HG03064 (cell line): Measurements from ENCODE around the gene USP24.
"Not testable (repeated sequence)": the region's sequence is repeated elsewhere in the genome, so short reads cannot be mapped to it uniquely, and the experiment has no call there.

ENCODE experiments used
- ATAC-seq: cut with Tn5 transposase; IDR thresholded peaks from one replicate; pipeline ENCODE4 v1.9.1; 2021; ENCODE audit warnings: low read depth; ENCODE audit not compliant: unreplicated experiment

Gene USP24

GRCh38 chr1:55043011-55043410 lies 172.2 kb downstream of the USP24 start:
- ATAC-seq = no peak

DNA sequence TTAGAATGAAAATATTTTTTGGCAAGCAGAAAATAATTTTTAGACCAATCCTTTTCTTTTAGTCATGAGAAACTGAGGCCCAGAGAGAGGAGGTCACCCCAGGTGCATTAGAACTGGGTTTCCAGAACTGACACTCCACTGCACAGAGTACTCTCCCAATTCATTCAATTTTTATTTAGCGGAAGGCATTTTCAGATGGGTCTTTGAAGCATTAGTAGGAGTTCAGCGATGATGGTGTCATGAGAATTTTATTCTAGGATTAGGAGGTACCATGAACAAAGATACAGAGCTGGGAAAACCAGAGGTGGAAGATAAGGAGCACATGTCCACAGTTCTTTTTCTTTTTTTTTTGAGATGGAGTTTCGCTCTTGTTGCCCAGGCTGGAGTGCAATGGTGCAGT lies 173.6 kb downstream of the USP24 start:
- ATAC-seq = no peak

DNA sequence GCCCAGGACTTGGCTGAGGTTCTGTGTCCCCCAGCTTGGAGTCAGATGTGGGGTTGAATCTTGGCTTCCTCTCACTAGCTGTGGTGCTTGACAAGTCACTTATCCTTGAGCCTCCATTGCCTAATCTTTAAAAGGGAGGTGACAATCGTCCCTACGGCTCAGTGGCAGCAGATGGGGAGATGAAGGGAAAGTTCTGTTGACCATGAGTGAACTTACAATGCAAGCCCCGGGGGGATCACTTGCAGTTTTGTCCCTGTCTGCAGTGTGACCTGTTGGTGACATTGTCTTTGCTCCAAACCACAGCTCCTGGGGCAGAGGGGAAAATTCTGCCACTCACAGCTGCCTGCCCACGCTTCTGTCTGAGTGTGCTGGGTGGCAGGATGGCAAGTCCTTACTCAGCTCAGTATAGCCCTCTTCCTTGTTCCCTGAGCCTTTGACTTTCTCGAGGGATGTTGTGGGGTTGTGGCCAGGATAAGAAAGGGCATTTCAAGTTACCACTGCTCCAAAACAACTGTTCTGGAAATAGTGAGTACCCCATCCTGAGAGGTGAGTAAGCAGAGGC lies 174.2 kb downstream of the USP24 start:
- ATAC-seq = no peak

DNA sequence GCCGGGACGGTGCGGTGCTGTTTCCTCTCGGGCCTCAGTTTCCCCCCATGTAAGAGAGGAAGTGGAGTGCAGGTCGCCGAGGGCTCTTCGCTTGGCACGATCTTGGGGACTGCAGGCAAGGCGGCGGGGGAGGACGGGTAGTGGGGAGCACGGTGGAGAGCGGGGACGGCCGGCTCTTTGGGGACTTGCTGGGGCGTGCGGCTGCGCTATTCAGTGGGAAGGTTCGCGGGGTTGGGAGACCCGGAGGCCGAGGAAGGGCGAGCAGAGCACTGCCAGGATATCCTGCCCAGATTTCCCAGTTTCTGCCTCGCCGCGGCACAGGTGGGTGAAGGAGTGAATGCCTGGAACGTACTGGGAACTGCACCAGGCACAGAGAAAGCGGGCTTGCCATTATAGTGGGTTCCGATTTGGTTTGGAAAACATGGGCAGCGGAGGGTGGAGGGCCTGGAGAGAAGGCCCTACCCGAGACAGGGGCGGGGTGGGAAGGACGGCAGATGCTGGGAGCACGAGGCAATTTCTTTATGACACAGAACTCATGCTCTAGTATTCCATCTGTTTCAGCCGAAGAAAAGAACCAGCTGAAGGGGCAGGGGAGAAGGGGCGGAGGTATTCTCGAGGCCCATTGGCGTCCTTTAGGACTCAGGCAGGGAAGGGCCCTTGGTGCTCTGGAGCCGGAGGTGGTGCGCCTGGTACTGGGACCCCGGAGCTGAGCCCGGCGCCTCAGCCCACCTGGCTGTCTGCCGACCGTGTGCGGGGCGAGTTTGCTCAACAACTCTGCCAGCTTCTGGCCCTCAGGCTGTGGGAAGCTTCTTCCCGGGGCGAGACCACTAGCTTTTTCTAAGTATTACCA lies 174.9 kb downstream of the USP24 start:
- no peak for ATAC-seq

DNA sequence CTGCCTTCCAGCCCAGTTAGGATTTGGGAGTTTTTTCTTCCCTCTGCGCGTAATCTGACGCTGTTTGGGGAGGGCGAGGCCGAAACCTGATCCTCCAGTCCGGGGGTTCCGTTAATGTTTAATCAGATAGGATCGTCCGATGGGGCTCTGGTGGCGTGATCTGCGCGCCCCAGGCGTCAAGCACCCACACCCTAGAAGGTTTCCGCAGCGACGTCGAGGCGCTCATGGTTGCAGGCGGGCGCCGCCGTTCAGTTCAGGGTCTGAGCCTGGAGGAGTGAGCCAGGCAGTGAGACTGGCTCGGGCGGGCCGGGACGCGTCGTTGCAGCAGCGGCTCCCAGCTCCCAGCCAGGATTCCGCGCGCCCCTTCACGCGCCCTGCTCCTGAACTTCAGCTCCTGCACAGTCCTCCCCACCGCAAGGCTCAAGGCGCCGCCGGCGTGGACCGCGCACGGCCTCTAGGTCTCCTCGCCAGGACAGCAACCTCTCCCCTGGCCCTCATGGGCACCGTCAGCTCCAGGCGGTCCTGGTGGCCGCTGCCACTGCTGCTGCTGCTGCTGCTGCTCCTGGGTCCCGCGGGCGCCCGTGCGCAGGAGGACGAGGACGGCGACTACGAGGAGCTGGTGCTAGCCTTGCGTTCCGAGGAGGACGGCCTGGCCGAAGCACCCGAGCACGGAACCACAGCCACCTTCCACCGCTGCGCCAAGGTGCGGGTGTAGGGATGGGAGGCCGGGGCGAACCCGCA lies 175.7 kb downstream of the USP24 start, which contains the start of gene PCSK9:
PCSK9 (plus strand) TSS at position 207 of the 741 bp plus-strand sequence; CDS start at position 497, 290 bp downstream.
- no peak for ATAC-seq

GRCh38 chr1:55038974-55039341 lies 176.2 kb downstream of the USP24 start:
- ATAC-seq = no peak

DNA sequence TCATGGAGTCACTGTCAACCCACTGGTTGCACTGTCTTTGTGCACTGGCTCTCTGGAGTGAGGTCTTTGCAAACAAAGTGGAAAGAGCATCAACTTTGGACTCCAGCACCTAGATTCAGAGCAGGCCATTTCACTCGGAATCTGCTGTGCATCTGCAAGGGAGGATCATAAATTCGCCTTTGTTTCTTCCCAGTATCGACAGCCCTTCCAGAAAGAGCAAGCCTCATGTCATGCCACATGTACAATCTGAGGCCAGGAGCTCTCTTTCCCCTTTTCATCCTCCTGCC lies 176.7 kb downstream of the USP24 start:
- ATAC-seq = no peak

GRCh38 chr1:55037733-55038551 lies 177.2 kb downstream of the USP24 start:
- no peak for ATAC-seq

- no peak for ATAC-seq
Measured at GRCh38 chr1:55035904-55036303, 179.3 kb downstream of the USP24 start.

GRCh38 chr1:55034476-55035133 lies 180.6 kb downstream of the USP24 start:
- ATAC-seq = no peak

DNA sequence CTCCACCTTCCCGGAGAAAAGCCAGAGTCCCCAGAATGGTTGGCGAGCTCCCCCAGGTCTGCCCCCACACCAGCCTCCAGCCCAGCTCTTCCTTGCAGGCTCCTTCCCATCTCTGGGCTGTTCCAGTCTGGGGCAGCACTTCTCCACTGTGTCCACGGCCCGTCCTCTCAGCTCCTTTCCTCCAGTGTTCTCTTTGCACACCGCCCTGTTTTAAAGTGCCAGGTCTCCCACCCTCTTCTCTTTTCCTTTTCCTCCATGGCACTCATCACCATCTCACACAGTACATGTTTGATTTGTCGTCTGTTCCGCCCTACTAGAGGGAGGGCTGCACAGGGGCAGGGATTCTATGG lies 181.9 kb downstream of the USP24 start:
- no peak for ATAC-seq

DNA sequence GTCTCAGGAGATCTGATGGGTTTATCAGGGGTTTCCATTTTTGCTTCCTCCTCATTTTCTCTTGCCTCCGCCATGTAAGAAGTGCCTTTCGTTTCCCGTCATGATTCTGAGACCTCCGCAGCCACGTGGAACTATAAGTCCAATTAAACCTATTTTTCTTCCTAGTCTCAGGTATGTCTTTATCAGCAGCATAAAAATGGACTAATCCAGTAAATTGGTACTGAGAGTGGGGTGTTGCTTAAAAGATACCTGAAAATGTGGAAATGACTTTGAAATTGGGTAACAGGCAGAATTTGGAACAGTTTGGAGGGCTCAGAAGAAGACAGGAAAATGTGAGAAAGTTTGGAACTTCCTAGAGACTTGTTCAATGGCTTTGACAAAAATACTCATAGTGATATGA lies 184.1 kb downstream of the USP24 start:
- ATAC-seq = not testable (repeated sequence)

DNA sequence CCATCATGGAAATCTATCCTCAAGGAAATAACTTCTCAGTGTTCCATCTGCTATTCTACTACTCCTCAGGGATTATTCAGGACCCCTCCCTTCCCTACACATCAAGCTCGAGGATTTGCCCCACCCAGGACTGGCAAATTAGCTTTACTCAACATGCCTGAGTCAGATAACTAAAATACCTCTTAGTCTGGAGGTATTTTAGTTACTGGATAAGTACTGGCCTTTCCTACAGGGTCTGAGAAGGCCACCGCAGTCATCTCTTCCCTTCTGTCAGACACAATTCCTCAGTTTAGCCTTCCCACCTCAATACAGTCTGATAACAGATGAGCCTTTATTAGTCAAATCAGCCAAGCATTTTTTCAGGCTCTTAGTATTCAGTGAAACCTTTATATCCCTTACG lies 188.5 kb downstream of the USP24 start:
- ATAC-seq = not testable (repeated sequence)

- not testable (repeated sequence) for ATAC-seq
Measured at GRCh38 chr1:55024163-55024562, 191.0 kb downstream of the USP24 start.

DNA sequence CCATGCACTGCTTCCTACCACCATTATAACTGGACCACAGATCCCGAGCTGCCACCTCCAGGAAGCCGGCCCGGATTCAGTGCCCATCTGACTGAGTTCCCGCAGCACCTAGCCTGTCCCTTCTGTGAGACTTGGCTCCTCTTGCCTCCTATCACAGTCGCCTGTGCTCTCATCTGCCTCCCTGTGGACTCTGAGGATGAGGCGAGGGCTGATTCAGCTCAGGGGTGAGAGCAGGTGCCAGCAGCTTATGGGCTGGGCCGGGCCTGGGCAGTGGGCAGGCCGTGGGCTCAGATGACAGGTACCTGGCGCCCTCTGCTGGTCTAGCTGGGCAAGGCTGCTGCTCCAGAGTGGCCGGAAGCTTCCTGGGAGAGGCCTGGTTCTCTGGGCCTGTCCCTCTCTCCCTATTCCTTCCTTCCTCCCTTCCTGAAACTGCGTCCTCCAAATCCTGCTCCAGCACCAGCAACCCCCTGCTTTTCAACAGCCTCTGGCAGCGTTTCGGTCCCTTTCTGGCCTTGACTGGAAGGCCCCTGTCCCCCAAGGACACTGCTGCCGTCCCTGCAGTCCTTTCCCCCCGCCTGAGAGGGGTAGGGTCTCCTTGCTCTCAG lies 193.1 kb downstream of the USP24 start:
- peak; percentile 82 for ATAC-seq

DNA sequence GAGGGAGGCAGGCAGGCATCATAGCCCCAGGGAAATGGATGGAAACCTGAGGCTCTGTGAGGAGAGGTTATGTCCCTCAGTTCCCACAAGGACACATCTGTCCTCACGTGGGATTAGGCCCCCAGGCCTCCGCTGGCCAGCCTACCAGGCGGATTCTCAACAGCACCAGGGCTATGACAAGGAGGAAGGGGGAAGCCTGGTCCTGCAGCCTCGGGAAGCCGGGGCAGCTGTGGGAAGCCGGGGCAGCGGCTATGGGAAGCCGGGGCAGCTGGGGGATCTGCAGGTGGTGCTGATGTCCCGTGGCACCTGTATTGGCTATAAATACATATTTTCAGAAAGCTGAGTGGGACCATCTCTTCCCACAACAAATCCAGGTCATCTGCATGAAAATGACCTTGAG lies 196.8 kb downstream of the USP24 start:
- ATAC-seq = no peak
